NCI-H2029 (cell line): ENCODE measurements around the gene TCEAL3.
"Not testable (repeated sequence)": the region's sequence is repeated elsewhere in the genome, so short reads cannot be mapped to it uniquely, and the experiment has no call there.

Experiments
- DNase-seq: peaks from one replicate; lab custom pipeline; 2025; lab: John Stamatoyannopoulos, UW

Gene TCEAL3, protein sequence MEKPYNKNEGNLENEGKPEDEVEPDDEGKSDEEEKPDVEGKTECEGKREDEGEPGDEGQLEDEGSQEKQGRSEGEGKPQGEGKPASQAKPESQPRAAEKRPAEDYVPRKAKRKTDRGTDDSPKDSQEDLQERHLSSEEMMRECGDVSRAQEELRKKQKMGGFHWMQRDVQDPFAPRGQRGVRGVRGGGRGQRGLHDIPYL

GRCh38 chrX:103607364-103608305 is at the start of gene TCEAL3:
Gene TCEAL3, plus strand, starts transcription at chrX:103607963. Its CDS starts 1,102 bp downstream, at chrX:103609065.
- DNase-seq, result no peak

- DNase-seq, result no peak
Measured at GRCh38 chrX:103560256-103560655, 47.5 kb upstream of the TCEAL3 start.

- DNase-seq, result no peak
Measured at GRCh38 chrX:103562801-103563200, 45.0 kb upstream of the TCEAL3 start.

- DNase-seq, result no peak
Measured at GRCh38 chrX:103565197-103565596, 42.6 kb upstream of the TCEAL3 start.

DNA sequence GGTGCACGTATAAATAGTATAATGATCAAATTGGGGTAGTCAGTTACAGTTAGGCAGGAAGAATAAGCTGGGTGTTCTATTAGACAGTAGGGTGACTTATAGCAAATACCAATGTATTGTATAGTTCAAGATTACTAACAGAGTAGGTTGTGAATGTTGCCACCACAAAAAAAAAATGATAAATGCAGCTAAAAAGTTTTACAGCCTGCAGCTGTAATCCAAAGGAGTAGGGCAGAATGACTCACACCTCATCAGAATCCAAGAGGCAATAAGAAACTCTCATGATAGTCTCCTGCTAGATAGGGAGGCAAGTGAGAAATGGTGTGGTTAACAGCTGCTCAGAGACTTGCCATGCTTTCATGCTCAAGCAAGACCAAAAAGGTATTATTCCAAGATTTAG is 42.0 kb upstream of the TCEAL3 start:
- DNase-seq, result no peak

DNA sequence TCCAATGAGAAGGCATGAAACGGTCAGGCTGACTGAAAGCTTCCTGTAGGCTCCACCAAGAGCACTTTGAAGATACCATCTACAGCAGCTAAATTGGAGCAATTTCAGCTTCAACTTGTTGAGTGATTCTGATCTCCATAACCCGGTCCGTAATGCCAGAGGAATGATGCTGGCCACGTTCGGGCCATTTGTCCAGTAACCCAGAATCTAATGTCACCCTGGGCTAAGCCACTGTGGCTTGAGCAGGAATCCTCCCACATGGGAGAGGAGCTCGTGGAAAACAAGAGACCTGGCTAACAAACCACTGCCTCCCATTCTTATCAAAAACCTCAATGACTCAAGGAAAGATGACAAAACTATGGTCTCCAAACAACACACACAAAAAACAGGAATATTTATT is 36.6 kb upstream of the TCEAL3 start:
- no peak for DNase-seq

- no peak for DNase-seq
Measured at GRCh38 chrX:103571726-103572125, 36.0 kb upstream of the TCEAL3 start.

DNA sequence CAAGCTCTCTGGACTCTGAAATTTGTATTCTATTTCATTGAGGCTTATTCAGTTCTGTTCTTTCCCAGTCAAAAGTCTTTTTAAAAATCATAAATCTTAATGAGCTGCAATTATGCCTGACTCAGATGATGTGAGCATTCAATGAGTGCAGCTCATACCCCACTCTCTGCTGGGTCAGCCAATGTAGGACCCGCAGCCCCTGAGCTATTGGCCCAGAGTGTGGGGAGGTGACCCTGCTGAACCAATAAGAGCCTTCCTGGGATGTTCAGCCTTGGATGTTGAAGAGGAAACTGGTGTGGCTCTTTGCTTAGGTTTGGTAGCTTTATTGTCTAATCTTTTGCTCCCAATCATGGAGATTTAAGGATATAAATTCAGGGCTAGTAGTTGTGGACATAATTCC is 34.6 kb upstream of the TCEAL3 start:
- no peak for DNase-seq

GRCh38 chrX:103584596-103584995 is 23.2 kb upstream of the TCEAL3 start:
- DNase-seq, result no peak

DNA sequence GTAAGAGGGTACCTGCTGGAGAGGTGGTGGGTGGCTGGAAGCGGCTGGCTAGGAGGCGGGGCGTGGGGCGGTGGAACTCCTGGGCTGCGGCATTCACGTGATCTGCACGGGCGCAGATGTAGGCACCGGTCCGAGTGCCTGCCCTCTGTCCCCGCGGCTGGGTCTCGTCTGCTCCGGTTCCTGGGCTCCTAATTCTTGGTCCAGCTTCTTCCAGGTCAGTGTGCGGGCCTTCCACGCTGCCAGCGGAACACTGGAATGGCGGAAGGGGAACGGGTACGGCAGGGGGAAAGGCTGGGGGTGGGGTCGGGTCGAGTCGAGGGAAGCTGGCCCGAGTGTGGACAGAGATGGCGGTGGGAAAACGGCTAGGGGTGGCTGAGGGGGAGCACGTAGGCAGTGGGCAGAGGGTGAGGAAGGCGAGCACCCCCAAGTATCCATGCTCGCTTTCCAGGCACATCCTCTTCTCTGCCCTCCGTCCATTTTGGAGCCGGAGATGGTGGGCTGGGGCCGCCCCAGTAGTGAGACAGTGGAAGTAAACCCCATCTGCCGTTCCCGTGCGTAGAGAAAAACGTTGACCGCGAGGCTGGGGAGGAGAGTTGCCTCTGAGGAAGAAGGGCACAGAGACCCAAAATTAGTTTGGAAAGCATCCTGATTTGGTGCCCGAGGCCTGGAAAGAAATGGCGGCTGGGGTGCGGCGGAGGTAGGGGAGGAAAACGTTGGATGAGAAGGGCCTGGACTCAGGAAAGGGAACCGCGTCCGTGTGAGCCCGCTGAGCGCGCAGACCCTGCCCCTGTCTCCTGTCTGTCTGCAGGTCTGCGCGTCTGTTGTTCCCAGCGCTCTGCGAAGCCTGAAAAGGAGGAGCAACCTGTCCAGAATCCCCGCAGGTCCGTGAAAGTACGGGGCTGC is 22.1 kb upstream of the TCEAL3 start, which contains the start of gene TCEAL4:
TSS of gene TCEAL4 (plus strand) at position 105 of the 903 bp plus-strand sequence. CDS start 1,161 bp downstream, outside the sequence.
- DNase-seq, result peak; percentile 9

GRCh38 chrX:103586314-103586646 is 21.5 kb upstream of the TCEAL3 start:
- no peak for DNase-seq

DNA sequence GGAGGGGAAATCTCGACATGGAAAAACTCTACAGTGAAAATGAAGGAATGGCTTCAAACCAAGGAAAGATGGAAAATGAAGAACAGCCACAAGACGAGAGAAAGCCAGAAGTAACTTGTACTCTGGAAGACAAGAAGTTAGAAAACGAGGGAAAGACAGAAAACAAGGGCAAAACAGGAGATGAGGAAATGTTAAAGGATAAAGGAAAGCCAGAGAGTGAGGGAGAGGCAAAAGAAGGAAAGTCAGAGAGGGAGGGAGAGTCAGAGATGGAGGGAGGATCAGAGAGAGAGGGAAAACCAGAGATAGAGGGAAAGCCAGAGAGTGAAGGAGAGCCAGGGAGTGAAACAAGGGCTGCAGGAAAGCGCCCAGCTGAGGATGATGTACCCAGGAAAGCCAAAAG is 21.1 kb upstream of the TCEAL3 start:
- no peak for DNase-seq

- DNase-seq, result not testable (repeated sequence)
Measured at GRCh38 chrX:103592295-103592694, 15.5 kb upstream of the TCEAL3 start.

GRCh38 chrX:103595202-103595601 is 12.6 kb upstream of the TCEAL3 start:
- not testable (repeated sequence) for DNase-seq

DNA sequence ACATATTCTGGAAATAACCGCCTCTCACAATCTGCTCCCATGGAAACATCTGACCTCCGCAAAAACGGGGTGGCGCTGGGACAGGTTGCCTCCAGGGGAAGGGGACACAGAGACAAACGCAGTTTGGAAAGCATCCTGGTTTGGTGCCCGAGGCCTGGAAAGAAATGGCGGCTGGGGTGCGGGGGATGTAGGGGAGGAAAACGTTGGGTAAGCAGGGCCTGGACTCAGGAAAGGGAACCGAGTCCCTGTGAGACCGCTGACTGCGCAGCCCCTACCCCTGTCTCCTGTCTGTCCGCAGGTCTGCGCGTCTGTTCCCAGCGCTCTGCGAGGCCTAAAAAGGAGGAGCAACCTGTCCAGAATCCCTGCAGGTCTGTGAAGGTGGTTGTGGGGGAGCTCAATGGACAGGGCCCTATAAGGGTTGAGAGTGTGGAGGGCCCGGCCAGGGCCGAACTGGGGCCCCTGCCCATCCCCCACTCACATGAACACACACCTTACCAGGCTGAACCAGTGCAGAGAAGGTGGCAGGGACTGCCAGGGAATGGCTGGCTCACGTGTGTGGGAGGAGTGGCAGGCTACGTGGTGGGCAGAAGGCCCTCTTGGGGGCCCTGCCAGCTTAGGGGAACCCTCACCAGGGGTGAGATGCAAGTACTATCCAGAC is 672 bp downstream of the TCEAL3 start:
- no peak for DNase-seq

DNA sequence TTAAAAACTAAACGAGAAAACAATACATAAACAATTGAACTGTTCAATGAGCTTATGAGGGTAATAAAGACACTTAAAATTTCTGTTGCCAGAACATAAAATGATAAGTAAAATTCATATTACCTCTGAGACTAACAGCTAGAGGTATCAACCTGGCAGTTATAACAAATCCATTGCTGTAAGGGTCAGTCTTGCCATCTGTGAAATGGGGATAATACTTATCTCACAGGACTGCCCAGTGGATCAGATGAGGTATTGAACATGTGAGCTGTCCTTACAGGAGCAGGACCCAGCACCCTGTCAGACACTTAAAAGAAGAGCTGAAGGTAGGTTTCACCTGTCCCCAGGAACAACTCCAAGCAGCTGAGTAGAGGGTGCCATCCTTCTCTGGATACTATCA is 2.5 kb downstream of the TCEAL3 start:
- DNase-seq, result no peak

DNA sequence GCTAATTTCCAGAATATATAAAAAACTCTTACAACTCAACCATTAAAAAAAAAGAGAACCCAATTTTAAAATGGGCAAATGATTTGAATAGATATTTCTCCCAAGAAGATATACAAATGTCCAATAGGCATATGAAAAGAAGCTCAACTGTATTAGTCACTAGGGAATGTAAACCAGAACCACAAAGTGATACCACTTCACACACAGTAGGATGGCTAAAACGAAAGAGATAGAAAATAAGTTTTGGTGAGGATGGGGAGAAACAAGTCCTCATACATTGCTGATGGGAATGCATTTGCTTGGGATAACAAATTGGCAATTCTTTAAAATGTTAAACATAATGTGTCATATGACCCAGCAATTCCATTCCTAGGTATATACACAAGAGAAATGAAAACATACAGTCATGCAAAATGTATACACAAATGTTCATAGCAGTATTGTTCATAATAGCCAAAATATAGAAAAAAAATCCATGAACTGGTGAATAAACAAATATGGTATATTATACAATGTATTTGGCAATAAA is 5.7 kb downstream of the TCEAL3 start:
- DNase-seq, result no peak

GRCh38 chrX:103614999-103615398 is 7.2 kb downstream of the TCEAL3 start:
- no peak for DNase-seq

DNA sequence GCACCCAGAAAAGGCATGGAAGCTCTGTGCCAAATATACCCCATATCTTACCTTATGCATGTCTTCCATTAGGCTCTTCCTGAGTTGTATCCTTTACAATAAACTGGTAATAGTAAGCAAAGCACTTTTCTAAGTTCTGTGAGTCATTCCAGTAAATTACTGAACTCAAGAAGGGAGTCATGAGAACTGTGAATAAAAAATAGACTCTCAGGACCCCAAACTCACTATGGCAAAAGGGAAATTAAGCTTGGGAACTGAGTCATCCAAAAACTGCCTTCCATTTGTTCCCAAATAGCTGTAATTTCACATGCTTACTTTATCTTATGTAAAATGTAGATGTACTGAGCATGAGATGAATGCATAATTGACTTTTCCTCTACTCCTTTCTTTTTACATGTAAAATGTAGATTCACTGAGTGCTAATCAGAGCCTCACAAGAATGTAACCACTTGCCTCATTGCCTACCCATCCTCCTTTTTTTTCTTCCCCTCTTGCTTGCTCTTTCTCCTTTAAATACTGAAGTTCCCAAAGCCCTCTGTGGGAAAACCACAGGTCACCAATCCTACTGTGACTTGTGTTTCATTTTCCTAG is 8.1 kb downstream of the TCEAL3 start:
- DNase-seq, result no peak

DNA sequence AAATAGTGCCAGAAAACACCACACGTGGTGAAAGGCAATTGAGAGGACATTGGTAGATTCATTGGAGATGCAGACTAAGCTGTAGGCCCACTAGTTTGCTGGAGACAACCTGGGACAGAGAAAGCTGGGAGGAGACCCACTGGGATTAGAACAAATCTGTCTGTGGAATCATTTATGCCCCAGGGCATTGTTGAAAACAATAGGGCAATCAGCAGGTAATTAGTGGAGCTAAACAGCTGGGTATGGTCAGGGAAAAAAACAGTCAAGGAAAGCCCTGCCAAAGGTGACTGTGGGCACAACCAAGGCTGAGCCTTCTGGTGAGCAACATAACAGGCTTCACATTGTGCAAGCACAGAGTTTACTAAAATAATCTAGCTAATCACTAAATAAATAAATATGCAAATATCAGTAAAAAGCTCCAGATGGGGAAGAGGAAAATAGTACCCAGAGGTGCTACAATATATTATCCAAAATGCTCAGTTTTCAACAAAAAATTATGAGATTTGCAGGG is 9.0 kb downstream of the TCEAL3 start:
- DNase-seq, result no peak

- DNase-seq, result no peak
Measured at GRCh38 chrX:103624111-103624510, 16.3 kb downstream of the TCEAL3 start.
